Measurements from ENCODE around the gene KCNJ9. TPM values are rescaled to one million over a fixed set of nuclear protein-coding genes. Genes with fewer than 3 reads are reported as not detected.

KCNJ9 gene
- total and polyA plus RNA-seq, 2 experiments from 2014 or later, result 0.24 to 0.34 TPM

DNA sequence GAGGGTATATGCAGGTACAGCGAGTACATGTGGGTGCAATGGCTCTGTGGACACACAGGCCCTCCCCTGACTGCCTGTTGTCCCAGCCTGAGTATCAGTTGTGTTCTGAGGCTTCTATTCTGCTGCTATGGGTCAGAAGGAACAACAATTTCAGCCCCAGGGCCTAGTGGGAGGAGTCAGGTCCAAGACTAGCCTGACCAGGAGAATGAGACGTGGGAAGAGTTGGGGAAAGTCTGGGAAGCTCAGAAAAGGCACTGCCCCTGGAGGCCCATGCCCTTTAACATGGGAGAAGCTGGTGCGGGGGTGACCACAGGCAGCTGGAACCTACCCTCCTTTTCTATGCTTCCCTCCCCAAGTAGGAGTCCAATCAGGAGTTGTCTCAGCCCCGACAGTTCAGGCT, 9.4 kb downstream of the KCNJ9 start:
- H3K36me3 ChIP-seq (ENCODE audit: insufficient read depth), result peaks cover 7% of the 10 kb centered on the region
- TF ChIP-seq JUNB (IDR thresholded peaks at IDR 0.05; ENCODE audit: unreplicated experiment), result no peak
- TF ChIP-seq ZNF331 (CRISPR knock-in tag; IDR thresholded peaks at IDR 0.05; ENCODE audit: low read depth), result no peak
- TF ChIP-seq, protein P1, sequence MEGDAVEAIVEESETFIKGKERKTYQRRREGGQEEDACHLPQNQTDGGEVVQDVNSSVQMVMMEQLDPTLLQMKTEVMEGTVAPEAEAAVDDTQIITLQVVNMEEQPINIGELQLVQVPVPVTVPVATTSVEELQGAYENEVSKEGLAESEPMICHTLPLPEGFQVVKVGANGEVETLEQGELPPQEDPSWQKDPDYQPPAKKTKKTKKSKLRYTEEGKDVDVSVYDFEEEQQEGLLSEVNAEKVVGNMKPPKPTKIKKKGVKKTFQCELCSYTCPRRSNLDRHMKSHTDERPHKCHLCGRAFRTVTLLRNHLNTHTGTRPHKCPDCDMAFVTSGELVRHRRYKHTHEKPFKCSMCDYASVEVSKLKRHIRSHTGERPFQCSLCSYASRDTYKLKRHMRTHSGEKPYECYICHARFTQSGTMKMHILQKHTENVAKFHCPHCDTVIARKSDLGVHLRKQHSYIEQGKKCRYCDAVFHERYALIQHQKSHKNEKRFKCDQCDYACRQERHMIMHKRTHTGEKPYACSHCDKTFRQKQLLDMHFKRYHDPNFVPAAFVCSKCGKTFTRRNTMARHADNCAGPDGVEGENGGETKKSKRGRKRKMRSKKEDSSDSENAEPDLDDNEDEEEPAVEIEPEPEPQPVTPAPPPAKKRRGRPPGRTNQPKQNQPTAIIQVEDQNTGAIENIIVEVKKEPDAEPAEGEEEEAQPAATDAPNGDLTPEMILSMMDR (conservative IDR thresholded peaks at IDR 0.05; ENCODE audit: low read depth in 2 of 2), result no peak
- no peak for TF ChIP-seq EZH2 (IDR thresholded peaks at IDR 0.05; ENCODE audit: low read depth, unreplicated experiment)
- TF ChIP-seq CREB1 (CRISPR knock-in tag; IDR thresholded peaks at IDR 0.05; ENCODE audit: low read depth), result no peak
- TF ChIP-seq, protein P2, sequence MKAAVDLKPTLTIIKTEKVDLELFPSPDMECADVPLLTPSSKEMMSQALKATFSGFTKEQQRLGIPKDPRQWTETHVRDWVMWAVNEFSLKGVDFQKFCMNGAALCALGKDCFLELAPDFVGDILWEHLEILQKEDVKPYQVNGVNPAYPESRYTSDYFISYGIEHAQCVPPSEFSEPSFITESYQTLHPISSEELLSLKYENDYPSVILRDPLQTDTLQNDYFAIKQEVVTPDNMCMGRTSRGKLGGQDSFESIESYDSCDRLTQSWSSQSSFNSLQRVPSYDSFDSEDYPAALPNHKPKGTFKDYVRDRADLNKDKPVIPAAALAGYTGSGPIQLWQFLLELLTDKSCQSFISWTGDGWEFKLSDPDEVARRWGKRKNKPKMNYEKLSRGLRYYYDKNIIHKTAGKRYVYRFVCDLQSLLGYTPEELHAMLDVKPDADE (IDR thresholded peaks at IDR 0.05), result no peak
- no peak for TF ChIP-seq EZH2phosphoT487 (IDR thresholded peaks at IDR 0.05; ENCODE audit: unreplicated experiment)
- TF ChIP-seq NANOG (IDR thresholded peaks at IDR 0.05; ENCODE audit: borderline replicate concordance), result no peak
- TF ChIP-seq POLR2AphosphoS5 (IDR thresholded peaks at IDR 0.05; ENCODE audit: low read depth), result no peak
- TF ChIP-seq ZNF114 (CRISPR knock-in tag; IDR thresholded peaks at IDR 0.05), result no peak
- TF ChIP-seq, protein P3, sequence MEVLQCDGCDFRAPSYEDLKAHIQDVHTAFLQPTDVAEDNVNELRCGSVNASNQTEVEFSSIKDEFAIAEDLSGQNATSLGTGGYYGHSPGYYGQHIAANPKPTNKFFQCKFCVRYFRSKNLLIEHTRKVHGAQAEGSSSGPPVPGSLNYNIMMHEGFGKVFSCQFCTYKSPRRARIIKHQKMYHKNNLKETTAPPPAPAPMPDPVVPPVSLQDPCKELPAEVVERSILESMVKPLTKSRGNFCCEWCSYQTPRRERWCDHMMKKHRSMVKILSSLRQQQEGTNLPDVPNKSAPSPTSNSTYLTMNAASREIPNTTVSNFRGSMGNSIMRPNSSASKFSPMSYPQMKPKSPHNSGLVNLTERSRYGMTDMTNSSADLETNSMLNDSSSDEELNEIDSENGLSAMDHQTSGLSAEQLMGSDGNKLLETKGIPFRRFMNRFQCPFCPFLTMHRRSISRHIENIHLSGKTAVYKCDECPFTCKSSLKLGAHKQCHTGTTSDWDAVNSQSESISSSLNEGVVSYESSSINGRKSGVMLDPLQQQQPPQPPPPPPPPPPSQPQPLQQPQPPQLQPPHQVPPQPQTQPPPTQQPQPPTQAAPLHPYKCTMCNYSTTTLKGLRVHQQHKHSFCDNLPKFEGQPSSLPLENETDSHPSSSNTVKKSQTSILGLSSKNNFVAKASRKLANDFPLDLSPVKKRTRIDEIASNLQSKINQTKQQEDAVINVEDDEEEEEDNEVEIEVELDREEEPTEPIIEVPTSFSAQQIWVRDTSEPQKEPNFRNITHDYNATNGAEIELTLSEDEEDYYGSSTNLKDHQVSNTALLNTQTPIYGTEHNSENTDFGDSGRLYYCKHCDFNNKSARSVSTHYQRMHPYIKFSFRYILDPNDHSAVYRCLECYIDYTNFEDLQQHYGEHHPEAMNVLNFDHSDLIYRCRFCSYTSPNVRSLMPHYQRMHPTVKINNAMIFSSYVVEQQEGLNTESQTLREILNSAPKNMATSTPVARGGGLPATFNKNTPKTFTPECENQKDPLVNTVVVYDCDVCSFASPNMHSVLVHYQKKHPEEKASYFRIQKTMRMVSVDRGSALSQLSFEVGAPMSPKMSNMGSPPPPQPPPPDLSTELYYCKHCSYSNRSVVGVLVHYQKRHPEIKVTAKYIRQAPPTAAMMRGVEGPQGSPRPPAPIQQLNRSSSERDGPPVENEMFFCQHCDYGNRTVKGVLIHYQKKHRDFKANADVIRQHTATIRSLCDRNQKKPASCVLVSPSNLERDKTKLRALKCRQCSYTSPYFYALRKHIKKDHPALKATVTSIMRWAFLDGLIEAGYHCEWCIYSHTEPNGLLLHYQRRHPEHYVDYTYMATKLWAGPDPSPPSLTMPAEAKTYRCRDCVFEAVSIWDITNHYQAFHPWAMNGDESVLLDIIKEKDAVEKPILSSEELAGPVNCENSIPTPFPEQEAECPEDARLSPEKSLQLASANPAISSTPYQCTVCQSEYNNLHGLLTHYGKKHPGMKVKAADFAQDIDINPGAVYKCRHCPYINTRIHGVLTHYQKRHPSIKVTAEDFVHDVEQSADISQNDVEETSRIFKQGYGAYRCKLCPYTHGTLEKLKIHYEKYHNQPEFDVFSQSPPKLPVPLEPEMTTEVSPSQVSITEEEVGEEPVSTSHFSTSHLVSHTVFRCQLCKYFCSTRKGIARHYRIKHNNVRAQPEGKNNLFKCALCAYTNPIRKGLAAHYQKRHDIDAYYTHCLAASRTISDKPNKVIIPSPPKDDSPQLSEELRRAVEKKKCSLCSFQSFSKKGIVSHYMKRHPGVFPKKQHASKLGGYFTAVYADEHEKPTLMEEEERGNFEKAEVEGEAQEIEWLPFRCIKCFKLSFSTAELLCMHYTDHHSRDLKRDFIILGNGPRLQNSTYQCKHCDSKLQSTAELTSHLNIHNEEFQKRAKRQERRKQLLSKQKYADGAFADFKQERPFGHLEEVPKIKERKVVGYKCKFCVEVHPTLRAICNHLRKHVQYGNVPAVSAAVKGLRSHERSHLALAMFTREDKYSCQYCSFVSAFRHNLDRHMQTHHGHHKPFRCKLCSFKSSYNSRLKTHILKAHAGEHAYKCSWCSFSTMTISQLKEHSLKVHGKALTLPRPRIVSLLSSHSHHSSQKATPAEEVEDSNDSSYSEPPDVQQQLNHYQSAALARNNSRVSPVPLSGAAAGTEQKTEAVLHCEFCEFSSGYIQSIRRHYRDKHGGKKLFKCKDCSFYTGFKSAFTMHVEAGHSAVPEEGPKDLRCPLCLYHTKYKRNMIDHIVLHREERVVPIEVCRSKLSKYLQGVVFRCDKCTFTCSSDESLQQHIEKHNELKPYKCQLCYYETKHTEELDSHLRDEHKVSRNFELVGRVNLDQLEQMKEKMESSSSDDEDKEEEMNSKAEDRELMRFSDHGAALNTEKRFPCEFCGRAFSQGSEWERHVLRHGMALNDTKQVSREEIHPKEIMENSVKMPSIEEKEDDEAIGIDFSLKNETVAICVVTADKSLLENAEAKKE (CRISPR knock-in tag; IDR thresholded peaks at IDR 0.05), result no peak
- TF ChIP-seq, protein P4, sequence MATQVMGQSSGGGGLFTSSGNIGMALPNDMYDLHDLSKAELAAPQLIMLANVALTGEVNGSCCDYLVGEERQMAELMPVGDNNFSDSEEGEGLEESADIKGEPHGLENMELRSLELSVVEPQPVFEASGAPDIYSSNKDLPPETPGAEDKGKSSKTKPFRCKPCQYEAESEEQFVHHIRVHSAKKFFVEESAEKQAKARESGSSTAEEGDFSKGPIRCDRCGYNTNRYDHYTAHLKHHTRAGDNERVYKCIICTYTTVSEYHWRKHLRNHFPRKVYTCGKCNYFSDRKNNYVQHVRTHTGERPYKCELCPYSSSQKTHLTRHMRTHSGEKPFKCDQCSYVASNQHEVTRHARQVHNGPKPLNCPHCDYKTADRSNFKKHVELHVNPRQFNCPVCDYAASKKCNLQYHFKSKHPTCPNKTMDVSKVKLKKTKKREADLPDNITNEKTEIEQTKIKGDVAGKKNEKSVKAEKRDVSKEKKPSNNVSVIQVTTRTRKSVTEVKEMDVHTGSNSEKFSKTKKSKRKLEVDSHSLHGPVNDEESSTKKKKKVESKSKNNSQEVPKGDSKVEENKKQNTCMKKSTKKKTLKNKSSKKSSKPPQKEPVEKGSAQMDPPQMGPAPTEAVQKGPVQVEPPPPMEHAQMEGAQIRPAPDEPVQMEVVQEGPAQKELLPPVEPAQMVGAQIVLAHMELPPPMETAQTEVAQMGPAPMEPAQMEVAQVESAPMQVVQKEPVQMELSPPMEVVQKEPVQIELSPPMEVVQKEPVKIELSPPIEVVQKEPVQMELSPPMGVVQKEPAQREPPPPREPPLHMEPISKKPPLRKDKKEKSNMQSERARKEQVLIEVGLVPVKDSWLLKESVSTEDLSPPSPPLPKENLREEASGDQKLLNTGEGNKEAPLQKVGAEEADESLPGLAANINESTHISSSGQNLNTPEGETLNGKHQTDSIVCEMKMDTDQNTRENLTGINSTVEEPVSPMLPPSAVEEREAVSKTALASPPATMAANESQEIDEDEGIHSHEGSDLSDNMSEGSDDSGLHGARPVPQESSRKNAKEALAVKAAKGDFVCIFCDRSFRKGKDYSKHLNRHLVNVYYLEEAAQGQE (IDR thresholded peaks at IDR 0.05; ENCODE audit: unreplicated experiment), result no peak
- TF ChIP-seq STAT1 (IDR thresholded peaks at IDR 0.05; ENCODE audit: unreplicated experiment), result no peak
- no peaks in the 10 kb centered on the region for H3K9me3 Mint-ChIP-seq

More for the DNA sequence above, 9.4 kb downstream of the KCNJ9 start:
- Mint-ChIP-seq H3K27ac (no peak overlapping the region), H3K4me1 (peaks cover 23% of the 10 kb centered on the region), H3K36me3 (ENCODE audit: low read depth) (peaks cover 36% of the 10 kb centered on the region), H3K27me3 (ENCODE audit: insufficient read depth, low read depth, poor library complexity) (peaks cover 10% of the 10 kb centered on the region), H3K4me3 (no peak overlapping the region)
- Histone ChIP-seq H3K27me3 (ENCODE audit: insufficient read depth) (no peaks in the 10 kb centered on the region), H3K27ac (ENCODE audit: low read depth) (no peak overlapping the region), H3K4me1 (ENCODE audit: insufficient read depth) (peaks cover 12% of the 10 kb centered on the region), H3K79me2 (replicated peaks; ENCODE audit: insufficient read depth) (peaks cover 18% of the 10 kb centered on the region; the same call in 1 of the 2 replicates), H3K4me3 (no peak overlapping the region), H3K9me2 (ENCODE audit: insufficient read depth) (no peaks in the 10 kb centered on the region), H3K4me2 (no peak overlapping the region), H3F3A (replicated peaks; ENCODE audit: low read depth) (no peaks in the 10 kb centered on the region), H2AFZ (no peak overlapping the region), H4K20me1 (replicated peaks; ENCODE audit: insufficient read depth) (no peaks in the 10 kb centered on the region; the same call in 1 of the 2 replicates)
- DNase-seq (ENCODE audit: low spot score) (no peak), ATAC-seq (no peak)
